ENCODE measurements around the gene GALNT14. TPM values are rescaled to one million over a fixed set of nuclear protein-coding genes. Genes with fewer than 3 reads are reported as not detected.

Gene GALNT14
- total RNA-seq, 1 experiment from 2014 or later: not detected

DNA sequence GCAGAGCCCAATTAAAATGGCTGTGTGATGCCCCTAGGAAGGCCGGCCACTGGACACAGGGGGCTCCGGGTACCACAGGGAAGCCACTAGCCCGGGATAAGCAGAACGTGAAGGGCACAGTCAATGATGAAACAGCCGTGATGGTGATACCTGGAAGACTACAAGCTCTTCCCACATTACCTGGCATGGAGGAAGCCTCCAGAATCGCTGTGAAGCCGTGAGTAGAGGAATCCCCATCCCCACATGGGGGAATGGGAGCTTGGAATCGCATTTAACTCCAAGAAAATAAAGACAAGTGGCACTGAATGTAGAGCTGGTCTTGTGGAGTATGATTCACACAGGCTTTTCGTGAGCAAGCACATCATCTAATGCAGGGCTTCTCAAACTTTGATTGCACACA lies 16.1 kb downstream of the GALNT14 start:
- H3K4me1 ChIP-seq: no peaks in the 10 kb centered on the region
- H3K4me3 ChIP-seq: no peak overlapping the region
- peaks cover 19% of the 10 kb centered on the region; the same call in 1 of the 2 replicates for H3K27me3 ChIP-seq
- H3K27ac ChIP-seq: no peak overlapping the region
- no peaks in the 10 kb centered on the region for H3K36me3 ChIP-seq
- no peaks in the 10 kb centered on the region for H3K9me3 ChIP-seq (replicated peaks)
- no peak for DNase-seq

DNA sequence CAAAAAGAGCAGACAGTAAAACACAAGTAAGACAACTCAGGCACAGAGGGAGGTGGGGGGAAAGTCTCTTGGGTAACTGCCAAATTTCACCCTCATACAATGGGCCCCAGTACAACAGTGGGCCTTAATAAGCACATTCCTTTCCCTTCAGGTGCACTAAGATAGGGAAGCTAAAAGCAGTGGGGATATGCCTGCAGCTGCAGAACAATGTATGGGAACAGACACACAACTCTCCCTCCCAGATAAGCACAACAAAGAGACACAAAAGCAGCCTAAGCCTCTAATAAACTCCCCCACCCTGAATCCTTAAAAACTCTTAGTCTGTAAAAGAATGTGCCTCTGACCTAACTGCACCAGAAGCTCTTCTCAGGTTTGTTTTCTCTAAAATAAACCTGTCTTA lies 24.5 kb downstream of the GALNT14 start:
- no peaks in the 10 kb centered on the region for H3K27me3 ChIP-seq
- DNase-seq: no peak
- no peaks in the 10 kb centered on the region for H3K36me3 ChIP-seq
- H3K27ac ChIP-seq: no peak overlapping the region
- peaks cover 11% of the 10 kb centered on the region for H3K4me1 ChIP-seq
- no peaks in the 10 kb centered on the region for H3K9me3 ChIP-seq (replicated peaks)
- H3K4me3 ChIP-seq: no peak overlapping the region

- no peak for DNase-seq
- Histone ChIP-seq H3K4me3 (no peak overlapping the region), H3K4me1 (peaks cover 18% of the 10 kb centered on the region), H3K9me3 (replicated peaks) (no peaks in the 10 kb centered on the region), H3K27ac (no peak overlapping the region), H3K27me3 (no peaks in the 10 kb centered on the region), H3K36me3 (no peaks in the 10 kb centered on the region)
Measured at GRCh38 chr2:31112544-31112943, 25.7 kb downstream of the GALNT14 start.

DNA sequence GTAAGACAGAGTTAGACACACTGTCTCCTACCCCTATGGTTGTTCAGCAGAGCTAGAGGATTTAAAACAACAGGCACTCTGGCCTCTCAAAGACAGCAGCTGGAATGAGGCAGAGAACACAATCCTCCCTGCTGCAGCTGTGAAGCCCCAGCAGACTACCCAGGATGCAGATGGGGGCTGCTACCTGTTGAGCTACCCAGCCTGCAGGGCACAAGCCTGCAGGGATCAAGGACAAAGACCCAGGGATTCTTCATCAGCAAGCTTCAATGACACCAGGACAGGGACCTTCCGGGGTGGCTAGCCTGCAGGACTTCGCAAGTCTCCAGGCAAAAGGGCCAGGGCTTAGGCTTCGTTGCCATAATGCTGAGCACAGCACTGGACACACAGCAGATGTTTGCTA lies 27.2 kb downstream of the GALNT14 start:
- Histone ChIP-seq H3K27ac (no peak overlapping the region), H3K9me3 (replicated peaks) (no peaks in the 10 kb centered on the region)

GRCh38 chr2:31110431-31110830 lies 27.8 kb downstream of the GALNT14 start:
- Histone ChIP-seq H3K4me3 (no peak overlapping the region), H3K9me3 (replicated peaks) (no peaks in the 10 kb centered on the region)
- DNase-seq: no peak

More for the DNA sequence above, 27.2 kb downstream of the GALNT14 start:
- Histone ChIP-seq H3K4me1 (peaks cover 18% of the 10 kb centered on the region), H3K4me3 (no peak overlapping the region), H3K36me3 (no peaks in the 10 kb centered on the region), H3K27me3 (no peaks in the 10 kb centered on the region)
- DNase-seq: peak in 1 of 2 experiments; percentile 14

GRCh38 chr2:31109633-31110192 lies 28.5 kb downstream of the GALNT14 start:
- Histone ChIP-seq H3K27ac (peak overlapping the region; percentile 64), H3K27me3 (no peaks in the 10 kb centered on the region), H3K9me3 (replicated peaks) (no peaks in the 10 kb centered on the region), H3K4me3 (no peak overlapping the region), H3K36me3 (no peaks in the 10 kb centered on the region), H3K4me1 (peaks cover 18% of the 10 kb centered on the region)
- no peak for DNase-seq

More at GRCh38 chr2:31110431-31110830, 27.8 kb downstream of the GALNT14 start:
- Histone ChIP-seq H3K27ac (no peak overlapping the region), H3K27me3 (no peaks in the 10 kb centered on the region), H3K4me1 (peaks cover 18% of the 10 kb centered on the region), H3K36me3 (no peaks in the 10 kb centered on the region)

DNA sequence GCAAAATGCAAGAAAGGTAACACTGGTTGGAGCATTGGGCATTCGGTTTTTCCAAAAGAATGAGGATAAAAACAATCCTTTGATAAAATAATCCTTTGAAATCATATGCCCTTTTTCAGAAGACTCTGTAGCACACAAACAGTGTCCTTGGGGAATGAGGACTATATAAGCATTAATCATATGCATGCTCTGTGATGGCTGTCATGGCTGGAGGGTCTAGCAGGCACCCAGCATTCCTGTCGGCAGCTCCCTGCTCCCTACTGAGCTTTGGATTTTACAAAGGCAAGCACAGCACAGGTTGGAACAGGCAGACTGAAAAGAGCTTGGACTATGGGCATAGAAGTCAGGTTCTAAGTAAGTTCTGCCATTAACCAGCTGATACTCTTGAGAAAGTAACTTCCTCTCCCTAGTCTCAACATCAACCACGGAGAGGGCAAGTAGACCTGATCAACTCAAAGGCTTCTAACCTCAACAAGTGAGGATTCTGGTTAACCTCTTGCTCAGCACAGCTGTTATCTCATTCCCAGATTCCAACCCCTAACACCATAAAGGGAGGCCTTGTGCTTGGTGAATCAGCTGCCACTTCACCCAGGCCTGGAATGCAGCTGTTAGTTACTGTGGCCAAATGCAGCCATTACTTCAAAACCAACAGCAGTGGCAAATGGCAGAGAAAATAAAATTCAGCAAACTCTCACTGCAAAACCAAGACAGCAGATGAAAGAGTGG lies 29.5 kb downstream of the GALNT14 start:
- H3K9me3 ChIP-seq (replicated peaks): no peaks in the 10 kb centered on the region
- H3K4me3 ChIP-seq: no peak overlapping the region
- no peaks in the 10 kb centered on the region for H3K27me3 ChIP-seq
- peak; percentile 77 to 86 for DNase-seq
- no peaks in the 10 kb centered on the region for H3K36me3 ChIP-seq
- H3K4me1 ChIP-seq: peaks cover 18% of the 10 kb centered on the region
- peak overlapping the region; percentile 64 for H3K27ac ChIP-seq

DNA sequence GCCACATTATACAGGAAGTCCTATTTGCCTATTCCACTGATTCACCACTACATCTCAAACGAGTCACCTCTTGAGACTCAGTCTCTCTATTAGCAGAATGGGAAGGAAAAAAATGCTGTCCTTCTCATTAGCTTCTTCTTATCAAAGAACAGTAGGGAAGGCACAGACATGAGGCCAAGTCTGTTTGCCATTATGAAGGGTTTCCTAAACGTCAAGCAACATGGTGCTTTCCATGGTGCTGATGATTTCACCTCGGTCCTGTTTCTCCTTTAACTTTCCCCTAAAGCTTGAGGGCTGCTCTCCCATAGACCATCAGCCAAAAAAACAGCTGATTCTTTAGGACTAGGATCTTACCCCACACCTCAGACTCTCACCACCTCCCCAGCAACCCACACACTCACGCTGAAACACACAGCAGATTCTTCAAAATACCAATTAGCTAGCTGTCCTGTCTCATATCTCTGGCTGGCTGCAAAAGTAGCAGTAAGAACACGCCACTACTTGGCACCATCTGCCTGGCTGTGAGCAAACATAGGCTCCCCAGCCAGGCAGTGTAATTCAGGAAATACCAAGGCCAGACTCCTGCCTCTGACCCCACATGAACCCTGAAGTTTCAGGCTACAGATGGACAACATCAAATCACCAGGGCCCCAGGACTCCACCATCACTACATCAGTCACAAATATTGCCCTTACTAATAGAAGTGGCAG lies 30.5 kb downstream of the GALNT14 start:
- no peaks in the 10 kb centered on the region for H3K36me3 ChIP-seq
- no peak overlapping the region for H3K4me3 ChIP-seq
- DNase-seq: peak in 1 of 2 experiments; percentile 47
- H3K27ac ChIP-seq: no peak overlapping the region
- peaks cover 18% of the 10 kb centered on the region for H3K4me1 ChIP-seq
- no peaks in the 10 kb centered on the region for H3K27me3 ChIP-seq
- H3K9me3 ChIP-seq (replicated peaks): no peaks in the 10 kb centered on the region

DNA sequence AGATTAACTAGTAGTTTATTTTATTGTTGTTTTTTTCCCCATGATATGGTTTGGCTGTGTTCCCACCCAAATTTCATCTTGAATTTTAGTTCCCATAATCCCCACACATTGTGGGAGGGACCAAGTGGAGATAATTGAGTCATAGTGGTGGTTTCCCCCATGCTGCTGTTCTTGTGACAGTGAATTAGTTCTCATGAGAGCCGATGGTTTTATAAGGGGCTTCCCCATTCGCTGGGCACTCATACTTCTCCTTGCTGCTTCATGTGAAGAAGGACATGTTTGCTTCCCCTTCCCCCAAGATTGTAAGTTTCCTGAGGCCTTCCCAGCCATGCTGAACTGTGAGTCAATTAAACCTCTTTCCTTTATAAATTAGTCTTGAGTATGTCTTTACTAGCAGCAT lies 36.5 kb downstream of the GALNT14 start:
- H3K4me3 ChIP-seq: no peak overlapping the region
- no peaks in the 10 kb centered on the region for H3K4me1 ChIP-seq
- H3K9me3 ChIP-seq (replicated peaks): no peaks in the 10 kb centered on the region
- no peak for DNase-seq
- no peak overlapping the region for H3K27ac ChIP-seq
- no peaks in the 10 kb centered on the region for H3K36me3 ChIP-seq
- H3K27me3 ChIP-seq: no peaks in the 10 kb centered on the region

DNA sequence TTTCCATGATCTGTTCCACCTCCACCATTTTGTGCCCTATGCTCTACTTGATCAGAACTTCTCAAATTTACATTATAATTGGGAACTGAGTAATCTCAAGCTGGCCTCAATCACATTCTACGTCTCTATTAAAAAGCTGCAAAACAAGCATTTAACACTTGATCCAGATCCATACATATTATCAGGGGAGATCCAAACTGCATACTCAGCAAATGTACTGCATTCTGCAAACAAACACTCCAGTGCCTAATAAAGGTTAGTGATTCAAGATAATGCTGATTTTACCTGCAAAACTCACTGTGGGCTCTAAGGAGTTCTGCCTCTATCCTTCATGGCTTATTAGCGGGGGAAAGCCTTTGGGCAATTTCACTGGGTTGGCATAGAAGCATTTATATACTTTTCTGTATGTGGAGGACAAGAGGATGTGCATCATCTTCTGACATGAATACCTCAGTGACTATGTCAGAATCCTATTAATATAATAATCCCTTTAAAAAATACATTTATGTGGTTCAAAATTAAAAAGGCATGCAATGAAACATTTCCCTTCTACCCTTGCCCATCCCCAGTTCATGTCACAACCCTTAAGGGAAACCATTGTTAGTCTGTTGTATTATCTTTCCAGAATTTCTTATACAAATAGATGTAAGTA lies 40.2 kb downstream of the GALNT14 start:
- no peak overlapping the region for H3K27ac ChIP-seq
- no peak for DNase-seq
- no peaks in the 10 kb centered on the region for H3K36me3 ChIP-seq
- no peaks in the 10 kb centered on the region for H3K27me3 ChIP-seq
- H3K4me1 ChIP-seq: no peaks in the 10 kb centered on the region
- H3K4me3 ChIP-seq: no peak overlapping the region
- no peaks in the 10 kb centered on the region for H3K9me3 ChIP-seq (replicated peaks)

GRCh38 chr2:31090188-31090587 lies 48.1 kb downstream of the GALNT14 start:
- H3K9me3 ChIP-seq (replicated peaks): no peaks in the 10 kb centered on the region

GRCh38 chr2:31089645-31090044 lies 48.6 kb downstream of the GALNT14 start:
- Histone ChIP-seq H3K27me3 (peaks cover 17% of the 10 kb centered on the region; the same call in 1 of the 2 replicates), H3K9me3 (replicated peaks) (no peaks in the 10 kb centered on the region), H3K4me1 (no peaks in the 10 kb centered on the region), H3K27ac (no peak overlapping the region), H3K4me3 (no peak overlapping the region), H3K36me3 (no peaks in the 10 kb centered on the region)
- DNase-seq: no peak

More at GRCh38 chr2:31090188-31090587, 48.1 kb downstream of the GALNT14 start:
- H3K36me3 ChIP-seq: no peaks in the 10 kb centered on the region
- H3K4me1 ChIP-seq: no peaks in the 10 kb centered on the region
- peaks cover 16% of the 10 kb centered on the region; the same call in 1 of the 2 replicates for H3K27me3 ChIP-seq
- DNase-seq: no peak
- no peak overlapping the region for H3K27ac ChIP-seq
- H3K4me3 ChIP-seq: no peak overlapping the region

GRCh38 chr2:31088504-31089195 lies 49.6 kb downstream of the GALNT14 start:
- no peaks in the 10 kb centered on the region for H3K4me1 ChIP-seq
- no peak for DNase-seq
- no peaks in the 10 kb centered on the region for H3K9me3 ChIP-seq (replicated peaks)
- H3K4me3 ChIP-seq: no peak overlapping the region
- H3K36me3 ChIP-seq: no peaks in the 10 kb centered on the region
- H3K27me3 ChIP-seq: peaks cover 20% of the 10 kb centered on the region; the same call in 1 of the 2 replicates
- no peak overlapping the region for H3K27ac ChIP-seq

- Histone ChIP-seq H3K36me3 (no peaks in the 10 kb centered on the region), H3K27ac (no peak overlapping the region), H3K4me3 (no peak overlapping the region), H3K27me3 (peaks cover 20% of the 10 kb centered on the region; the same call in 1 of the 2 replicates), H3K4me1 (no peaks in the 10 kb centered on the region), H3K9me3 (replicated peaks) (no peaks in the 10 kb centered on the region)
- no peak for DNase-seq
Measured at GRCh38 chr2:31087491-31087890, 50.7 kb downstream of the GALNT14 start.

All from SJCRH30 (cell line).